Suprapubic skin (tissue), 4 donors: Measurements from ENCODE around the gene GAS5. TPM values are rescaled to one million over a fixed set of nuclear protein-coding genes. Genes with fewer than 3 reads are reported as not detected.
A peak's percentile ranks its signal among the peaks of the same experiment; 100 is the strongest.

Experiments used
- DNase-seq, 2 donors: peaks; one replicate each; pipeline ENCODE4 v3.0.0-alpha.2; 2019; ENCODE audit warnings: low spot score in 2 of 2
- H3K27ac ChIP-seq: fragments of 200-600 bp; sonication (generic); one replicate; pipeline ENCODE4 v1.5.1; 2019
- H3K27me3 ChIP-seq: fragments of 200-600 bp; sonication (generic); one replicate; pipeline ENCODE4 v1.5.1; 2019
- H3K36me3 ChIP-seq: fragments of 200-600 bp; sonication (generic); one replicate; pipeline ENCODE4 v1.5.1; 2019
- H3K4me1 ChIP-seq: fragments of 200-600 bp; sonication (generic); one replicate; pipeline ENCODE4 v1.5.1; 2019
- H3K4me3 ChIP-seq: fragments of 200-600 bp; sonication (generic); one replicate; pipeline ENCODE4 v1.5.1; 2019; ENCODE audit warnings: mild to moderate bottlenecking
- H3K9me3 ChIP-seq: fragments of 200-600 bp; sonication (generic); one replicate; pipeline ENCODE4 v1.5.1; 2019
- EP300 ChIP-seq: sonication (generic); formaldehyde crosslinking; IDR thresholded peaks from one replicate; pipeline ENCODE4 v1.6.1; 2017; ENCODE audit warnings: antibody characterized with exemption
- POLR2A ChIP-seq, 2 donors: fragments of 450-650 bp; IDR thresholded peaks; one replicate each; pipeline ENCODE4 v1.6.1; 2017; ENCODE audit warnings: antibody characterized with exemption in 2 of 2, mild to moderate bottlenecking in 2 of 2, moderate library complexity in 2 of 2
- POLR2AphosphoS5 ChIP-seq, 3 donors: sonication (generic); formaldehyde crosslinking; IDR thresholded peaks; one replicate each; pipeline ENCODE4 v1.6.1; 2017; ENCODE audit warnings: antibody characterized with exemption in 3 of 3
- WGBS: methylation state at CpG from one replicate; pipeline ENCODE4 v1.1.5; 2018; 5-methylcytosine and 5-hydroxymethylcytosine counted together
- total RNA-seq, 4 donors: library from RNA; depleted of rRNA; stranded (reverse); fragments of >200 nt; gene quantifications; one replicate each; pipeline ENCODE4 v1.1.0, GENCODE V29; 2016
- TF ChIP-seq, protein P1 (sequence below), 2 donors: fragments of 200-600 bp in 1 of 2; fragments of 450-650 bp in 1 of 2; sonication (generic) in 1 of 2; IDR thresholded peaks; one replicate each; pipeline ENCODE4 v1.5.1; 2016 to 2019; ENCODE audit warnings: antibody characterized with exemption in 2 of 2, mild to moderate bottlenecking in 1 of 2, moderate library complexity in 1 of 2

Gene GAS5
- total RNA-seq, 4 donors from 2014 or later: 344 to 508 (median 411) TPM

DNA sequence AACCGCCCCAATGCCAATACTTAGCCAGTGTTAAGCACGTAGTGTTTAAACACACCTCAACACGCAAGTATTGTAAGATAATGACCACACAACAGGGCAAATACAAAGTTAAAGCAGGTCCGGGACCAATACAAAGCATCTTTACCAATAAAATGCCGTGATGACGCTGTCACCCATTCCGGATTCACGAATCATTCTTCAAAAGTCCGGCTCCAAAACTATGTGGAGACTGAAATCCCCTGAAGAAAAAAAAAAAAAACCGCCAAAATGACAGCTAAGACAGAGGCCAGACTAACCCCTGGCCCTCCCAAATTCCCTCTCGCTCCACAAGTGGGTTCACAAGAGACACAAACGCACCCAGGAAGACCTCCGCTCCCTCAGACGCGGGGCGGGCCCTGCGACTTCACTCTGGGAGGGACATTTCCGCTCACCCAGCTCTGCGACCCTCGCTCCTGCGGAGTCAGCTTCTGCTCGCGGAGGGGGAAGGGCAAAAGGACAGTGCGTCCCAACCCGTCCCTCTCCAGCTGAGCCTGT lies 43.9 kb downstream of the GAS5 start:
- WGBS: 0% methylated on average over 19 of the region's 25 CpGs
- Histone ChIP-seq H3K36me3 (no peaks in the 10 kb centered on the region), H3K4me1 (peaks cover 21% of the 10 kb centered on the region), H3K9me3 (no peaks in the 10 kb centered on the region), H3K4me3 (peak overlapping the region; percentile 83), H3K27me3 (no peaks in the 10 kb centered on the region), H3K27ac (peak overlapping the region; percentile 96)
- no peak for DNase-seq
- TF ChIP-seq, protein P1, sequence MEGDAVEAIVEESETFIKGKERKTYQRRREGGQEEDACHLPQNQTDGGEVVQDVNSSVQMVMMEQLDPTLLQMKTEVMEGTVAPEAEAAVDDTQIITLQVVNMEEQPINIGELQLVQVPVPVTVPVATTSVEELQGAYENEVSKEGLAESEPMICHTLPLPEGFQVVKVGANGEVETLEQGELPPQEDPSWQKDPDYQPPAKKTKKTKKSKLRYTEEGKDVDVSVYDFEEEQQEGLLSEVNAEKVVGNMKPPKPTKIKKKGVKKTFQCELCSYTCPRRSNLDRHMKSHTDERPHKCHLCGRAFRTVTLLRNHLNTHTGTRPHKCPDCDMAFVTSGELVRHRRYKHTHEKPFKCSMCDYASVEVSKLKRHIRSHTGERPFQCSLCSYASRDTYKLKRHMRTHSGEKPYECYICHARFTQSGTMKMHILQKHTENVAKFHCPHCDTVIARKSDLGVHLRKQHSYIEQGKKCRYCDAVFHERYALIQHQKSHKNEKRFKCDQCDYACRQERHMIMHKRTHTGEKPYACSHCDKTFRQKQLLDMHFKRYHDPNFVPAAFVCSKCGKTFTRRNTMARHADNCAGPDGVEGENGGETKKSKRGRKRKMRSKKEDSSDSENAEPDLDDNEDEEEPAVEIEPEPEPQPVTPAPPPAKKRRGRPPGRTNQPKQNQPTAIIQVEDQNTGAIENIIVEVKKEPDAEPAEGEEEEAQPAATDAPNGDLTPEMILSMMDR (IDR thresholded peaks at IDR 0.05): no peak
- TF ChIP-seq POLR2AphosphoS5 (IDR thresholded peaks at IDR 0.05): no peak
- TF ChIP-seq EP300: no peak
- TF ChIP-seq POLR2A (IDR thresholded peaks at IDR 0.05): no peak

DNA sequence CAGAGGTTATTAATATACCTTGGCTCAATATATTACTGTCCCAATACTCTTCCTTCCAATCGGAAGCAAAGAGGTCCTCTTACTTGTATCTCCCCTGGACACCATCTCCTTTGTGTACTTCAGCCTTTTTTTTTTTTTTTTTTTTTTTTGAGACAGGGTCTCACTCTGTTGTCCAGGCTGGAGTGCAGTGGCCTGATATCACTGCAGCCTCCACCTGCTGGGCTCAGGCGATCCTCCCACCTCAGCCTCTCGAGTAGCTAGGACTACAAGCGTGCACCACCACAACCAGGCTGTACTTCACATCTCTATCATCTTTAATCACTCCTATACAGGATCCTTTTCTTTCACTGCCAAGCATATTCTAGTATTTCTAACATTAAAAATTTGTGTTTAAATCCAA lies 46.1 kb downstream of the GAS5 start:
- Histone ChIP-seq H3K9me3 (no peaks in the 10 kb centered on the region), H3K27ac (no peak overlapping the region), H3K27me3 (no peaks in the 10 kb centered on the region), H3K4me3 (no peak overlapping the region), H3K36me3 (peaks cover 6% of the 10 kb centered on the region), H3K4me1 (peaks cover 21% of the 10 kb centered on the region)
- TF ChIP-seq EP300: no peak
- TF ChIP-seq, protein P1 (IDR thresholded peaks at IDR 0.05): no peak
- TF ChIP-seq POLR2A (IDR thresholded peaks at IDR 0.05): no peak
- TF ChIP-seq POLR2AphosphoS5 (IDR thresholded peaks at IDR 0.05): no peak
- WGBS: 95% methylated on average over 4 of the region's 4 CpGs
- no peak for DNase-seq

DNA sequence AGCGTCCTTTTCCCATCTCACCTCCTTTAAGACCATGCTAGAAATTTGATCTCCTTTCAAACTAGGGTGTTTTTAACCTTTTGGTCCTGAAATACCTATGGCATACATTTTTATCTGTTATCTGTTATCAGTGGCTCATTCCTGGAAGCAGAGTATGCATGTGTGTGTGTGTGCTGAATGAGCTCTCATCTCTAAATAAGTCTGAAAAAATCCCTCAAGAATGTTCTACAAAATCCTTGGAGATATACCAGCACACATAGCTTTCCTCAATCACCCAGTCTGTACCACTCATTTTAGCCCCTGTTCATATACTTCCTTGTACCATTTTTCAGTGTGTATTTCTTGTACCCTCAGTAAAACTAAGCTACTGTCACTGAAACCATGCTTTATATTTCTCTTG lies 49.3 kb downstream of the GAS5 start:
- no peaks in the 10 kb centered on the region for H3K9me3 ChIP-seq
- TF ChIP-seq, protein P1 (IDR thresholded peaks at IDR 0.05): no peak
- no peak for TF ChIP-seq POLR2AphosphoS5 (IDR thresholded peaks at IDR 0.05)
- TF ChIP-seq POLR2A (IDR thresholded peaks at IDR 0.05): no peak
- no peak for TF ChIP-seq EP300
- H3K36me3 ChIP-seq: peaks cover 6% of the 10 kb centered on the region
- H3K4me1 ChIP-seq: peaks cover 8% of the 10 kb centered on the region
- H3K27ac ChIP-seq: no peak overlapping the region
- no peak overlapping the region for H3K4me3 ChIP-seq
- 96% methylated on average over 1 of the region's 1 CpG for WGBS
- no peak for DNase-seq
- no peaks in the 10 kb centered on the region for H3K27me3 ChIP-seq

Other genes with a start within 250 kb of the GAS5 start
- gene TEX50, start 232.7 kb downstream of the GAS5 start, total RNA-seq: not detected
- not detected for gene ANKRD45, start 198.1 kb downstream of the GAS5 start, total RNA-seq
- 10 to 100 TPM; 26.3 to 34.2 (median 29.4) TPM for gene KLHL20, start 153.0 kb downstream of the GAS5 start, total RNA-seq
- 10 to 100 TPM in 1 of 4 donors, 1 to 10 TPM in 3; 7.1 to 13.7 (median 9.4) TPM for gene DARS2, start 43.3 kb downstream of the GAS5 start, total RNA-seq
- 1 to 10 TPM; 3.2 to 8.5 (median 5.6) TPM for gene CENPL, start 43.1 kb downstream of the GAS5 start, total RNA-seq
- gene ZBTB37, start 391 bp upstream of the GAS5 start, total RNA-seq: 10 to 100 TPM in 2 of 4 donors, 1 to 10 TPM in 2; 6.1 to 20.7 (median 9.3) TPM
- gene SERPINC1, start 49.3 kb upstream of the GAS5 start, total RNA-seq: 1 to 10 TPM in 1 of 4 donors, under 1 TPM in 1, not detected in 2; 0.31 to 2.3 TPM
- 10 to 100 TPM; 33.6 to 70.9 (median 52.3) TPM for gene RC3H1, start 154.4 kb upstream of the GAS5 start, total RNA-seq